Embryonic facial prominence (tissue), 1 donor: ENCODE measurements around the gene TSPAN32.
"Not testable (repeated sequence)": the region's sequence is repeated elsewhere in the genome, so short reads cannot be mapped to it uniquely, and the experiment has no call there.

Source experiments
- DNase-seq: peaks from one replicate; pipeline ENCODE4 v3.0.0-alpha.2; 2016; ENCODE audit errors: extremely low spot score

TSPAN32 gene

DNA sequence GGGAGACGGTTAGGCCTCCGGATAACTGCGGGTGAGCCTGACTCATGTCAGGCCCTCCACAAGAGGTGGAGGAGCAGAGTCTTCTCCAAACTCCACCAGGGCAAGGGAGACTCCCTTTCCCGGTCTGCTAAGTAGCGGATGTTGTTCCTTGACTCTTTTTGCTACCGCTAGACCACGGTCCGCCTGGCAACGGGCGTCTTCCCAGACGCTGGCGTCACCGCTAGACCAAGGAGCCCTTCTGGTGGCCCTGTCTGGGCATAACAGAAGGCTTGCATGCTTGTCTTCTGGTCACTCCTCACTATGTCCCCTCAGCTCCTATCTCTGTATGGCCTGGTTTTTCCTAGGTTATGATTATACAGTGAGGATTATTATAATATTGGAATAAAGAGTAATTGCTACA lies 15.5 kb upstream of the TSPAN32 start:
- not testable (repeated sequence) for DNase-seq

DNA sequence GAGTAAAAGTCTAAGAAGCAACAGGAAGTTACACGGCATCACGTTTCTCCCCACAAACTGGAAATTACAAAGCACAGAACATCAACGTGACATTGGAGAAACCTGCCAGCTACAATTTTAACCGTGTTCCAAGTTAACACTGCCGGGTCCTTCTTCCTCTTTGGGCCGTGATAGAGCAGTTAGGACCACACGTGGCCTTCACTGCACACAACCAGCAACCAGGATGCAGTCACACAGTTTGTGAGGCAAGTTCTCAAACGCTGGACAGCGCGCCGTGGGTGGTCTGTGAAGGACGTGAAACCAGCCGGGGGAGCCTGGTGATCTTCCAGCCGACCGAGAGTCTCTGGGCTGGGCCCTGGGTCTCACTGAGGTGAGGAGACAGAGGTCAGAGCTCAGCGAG lies 14.7 kb upstream of the TSPAN32 start:
- DNase-seq = no peak

DNA sequence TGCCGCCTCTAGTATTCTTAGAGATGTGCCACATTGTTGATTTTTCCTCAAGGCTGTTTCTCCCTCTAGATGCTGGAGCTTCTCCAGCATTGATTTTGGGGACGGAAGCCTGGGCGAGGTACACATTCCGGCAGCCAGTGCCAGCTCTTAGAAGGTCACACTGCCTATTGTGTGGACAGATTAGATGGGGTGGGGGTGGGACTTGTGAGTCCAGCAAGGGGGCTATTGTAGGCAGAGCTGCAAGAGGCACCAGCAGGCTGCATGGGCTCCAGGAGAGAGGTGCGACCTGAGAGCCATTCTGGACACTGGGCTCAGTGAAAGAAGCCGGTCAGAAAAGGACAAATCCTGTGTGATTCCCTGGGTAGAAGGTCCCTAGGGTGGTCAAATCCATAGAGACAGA lies 12.5 kb upstream of the TSPAN32 start:
- no peak for DNase-seq

DNA sequence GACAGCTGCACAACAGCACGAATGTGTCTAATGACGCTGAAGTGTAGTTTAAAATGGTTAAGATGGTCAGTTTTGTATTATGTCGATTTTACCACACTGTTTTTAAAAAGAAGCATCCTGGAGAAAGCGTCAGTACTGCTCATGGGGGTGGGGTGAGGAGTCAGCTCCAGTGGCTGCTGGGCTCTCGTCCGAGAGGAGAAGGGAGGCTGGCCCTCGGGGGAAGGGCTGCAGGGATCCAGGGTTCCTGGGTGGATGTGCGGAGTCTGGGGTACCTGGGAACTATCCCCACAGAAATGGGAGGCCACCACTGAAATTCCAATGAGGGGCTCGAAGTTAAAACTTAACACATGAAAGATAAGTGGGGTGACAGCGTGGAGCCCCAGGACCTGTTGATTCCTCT lies 12.0 kb upstream of the TSPAN32 start:
- no peak for DNase-seq

DNA sequence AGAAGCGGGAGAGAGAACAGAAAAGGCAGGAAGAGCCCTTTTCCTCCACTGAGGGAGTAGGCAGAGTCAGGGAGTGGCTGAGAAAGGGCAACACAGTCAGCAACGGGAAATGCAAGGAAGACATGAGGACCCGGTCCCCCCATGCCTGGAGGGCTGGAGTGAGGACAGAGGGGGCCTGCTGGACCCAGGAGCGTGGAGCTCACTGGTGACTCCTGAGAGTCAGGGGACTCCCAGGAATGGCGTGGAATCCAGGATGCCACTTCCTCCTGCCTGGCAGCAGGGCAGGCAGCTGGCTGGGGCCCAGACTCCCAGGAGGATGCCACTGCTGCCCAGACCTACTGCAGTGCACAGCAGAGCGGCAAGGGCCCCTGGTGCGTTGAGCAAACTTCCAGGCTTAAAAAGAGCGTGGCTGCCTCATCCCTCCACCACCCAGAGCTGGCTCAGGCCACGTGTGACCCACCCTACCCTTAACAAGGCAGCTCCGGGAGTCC lies 11.4 kb upstream of the TSPAN32 start:
- DNase-seq = no peak

DNA sequence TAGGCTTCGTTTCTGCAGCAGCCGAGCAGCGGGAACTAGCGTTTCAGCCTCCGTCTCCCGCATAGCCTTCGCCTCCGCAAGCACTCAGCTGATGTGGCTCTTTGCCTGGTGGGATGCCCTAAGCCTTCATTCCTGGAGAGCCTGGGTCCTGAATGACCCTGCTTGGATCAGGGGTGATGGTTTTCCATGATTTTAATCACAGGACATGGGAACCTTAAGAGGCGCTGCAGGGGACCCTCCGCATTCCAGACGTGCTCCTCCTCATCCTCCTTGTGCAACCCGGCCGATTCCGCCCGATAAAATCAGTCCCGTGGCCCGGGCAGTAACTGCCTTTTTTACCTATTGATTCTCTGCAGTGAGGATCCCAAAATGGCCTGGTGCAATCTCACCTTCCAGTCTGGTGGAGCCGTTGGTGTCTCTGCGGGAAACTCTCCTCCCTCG lies 8.3 kb upstream of the TSPAN32 start:
- DNase-seq = no peak

DNA sequence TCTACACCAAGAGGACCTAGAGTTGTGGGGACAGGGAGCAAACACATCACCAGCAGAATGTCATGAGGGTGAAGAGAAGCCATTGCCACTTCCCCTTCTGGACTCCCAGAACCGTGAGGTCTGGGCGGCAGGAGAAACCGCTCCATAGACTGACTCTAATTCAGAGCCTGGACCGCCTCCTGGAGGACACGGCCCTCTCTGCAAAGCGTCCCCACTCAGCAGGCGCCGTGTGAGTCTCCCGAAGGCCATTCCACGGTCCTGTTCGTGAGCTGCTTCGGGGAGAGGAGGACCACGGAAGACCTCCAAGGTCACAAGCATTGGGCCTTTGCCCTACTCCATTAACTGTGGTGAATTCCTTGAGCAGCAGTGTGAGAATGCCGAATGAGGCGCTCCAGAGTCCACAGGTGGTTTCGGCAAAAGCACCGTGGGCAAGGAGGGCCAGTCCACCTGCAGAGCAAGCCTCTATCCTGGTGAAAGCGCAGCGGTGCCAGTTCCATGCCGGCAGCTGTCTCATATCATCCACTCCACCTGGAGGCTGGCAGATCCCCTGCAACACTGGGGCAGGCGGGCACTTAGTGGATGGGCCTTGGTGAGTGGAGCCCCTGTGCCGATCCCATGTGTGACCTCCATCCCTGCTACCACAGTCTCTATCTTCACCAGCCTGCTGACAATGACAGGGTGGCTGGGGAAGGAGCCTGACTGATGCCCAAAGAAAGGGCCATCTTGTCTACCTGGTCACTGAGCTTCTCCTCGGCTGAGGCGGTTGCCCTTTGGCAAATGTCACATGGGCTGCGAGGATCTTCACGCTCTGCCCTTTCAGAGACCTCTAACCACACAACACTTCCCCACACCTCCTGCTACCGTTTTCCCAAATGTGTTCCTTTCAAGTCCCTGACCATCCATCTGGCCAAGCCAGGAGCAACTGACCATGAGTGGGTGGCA lies 7.6 kb upstream of the TSPAN32 start:
- DNase-seq = no peak

DNA sequence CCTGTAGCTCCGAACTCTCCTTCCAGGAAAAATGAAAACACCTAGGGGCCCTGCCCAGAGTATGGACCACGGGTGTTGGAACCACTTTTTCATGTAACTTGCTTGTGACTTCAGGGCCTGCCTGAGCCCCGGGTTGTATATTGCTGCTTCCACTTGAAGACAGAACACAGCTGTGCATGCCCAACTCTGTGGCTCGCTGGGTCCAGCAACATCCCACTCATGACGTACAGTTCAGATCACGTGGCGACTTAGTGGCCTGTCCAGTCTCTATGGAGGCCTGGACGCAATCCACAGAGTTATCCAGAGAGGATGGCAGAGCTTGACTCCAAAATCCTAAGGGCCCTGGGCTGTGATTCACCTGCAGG lies 6.9 kb upstream of the TSPAN32 start:
- DNase-seq = no peak

DNA sequence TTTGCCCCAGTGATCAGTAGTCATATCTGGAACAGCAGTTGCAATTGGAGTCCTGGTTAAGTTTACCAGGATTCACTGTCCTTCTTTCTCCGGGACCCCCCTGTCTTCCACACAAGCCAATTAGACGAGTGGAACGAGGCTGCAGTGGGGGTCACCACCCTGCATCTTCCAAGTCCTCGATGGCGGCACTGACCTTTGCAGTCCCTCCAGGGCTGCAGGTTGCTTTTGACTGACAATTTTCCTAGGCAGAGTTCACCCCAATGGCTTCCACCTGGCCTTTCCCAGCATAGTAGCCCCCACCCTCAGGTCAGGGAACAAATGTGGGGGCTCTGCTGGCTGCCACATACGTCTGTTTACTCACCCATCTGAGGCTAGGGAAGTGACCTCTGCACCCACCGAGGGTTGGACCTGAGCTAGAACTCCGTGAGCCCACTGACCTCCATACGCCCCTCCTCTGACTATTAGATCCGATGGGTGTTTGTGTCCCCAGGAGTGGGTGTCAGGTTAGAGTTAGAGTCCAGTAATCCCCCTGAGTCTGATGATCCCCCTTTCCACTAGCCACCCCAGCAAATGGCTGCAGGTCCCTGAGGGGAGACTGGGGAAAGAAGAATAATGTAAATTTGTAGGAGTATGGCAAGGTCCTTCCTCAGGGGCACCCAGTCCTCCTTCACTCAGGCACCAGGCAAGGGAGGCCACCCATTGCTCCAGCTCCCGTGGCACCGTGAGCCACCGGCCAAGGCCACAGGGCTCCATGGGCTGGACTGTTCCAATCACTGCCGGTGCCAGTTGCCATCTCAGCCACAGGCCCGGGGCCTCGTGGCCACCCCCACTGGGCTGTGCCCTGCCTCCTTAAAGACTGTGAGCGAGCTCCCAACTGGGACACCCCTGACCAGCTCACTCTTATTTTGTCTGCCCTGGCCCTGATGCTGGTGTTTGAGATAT lies 5.6 kb upstream of the TSPAN32 start:
- no peak for DNase-seq

DNA sequence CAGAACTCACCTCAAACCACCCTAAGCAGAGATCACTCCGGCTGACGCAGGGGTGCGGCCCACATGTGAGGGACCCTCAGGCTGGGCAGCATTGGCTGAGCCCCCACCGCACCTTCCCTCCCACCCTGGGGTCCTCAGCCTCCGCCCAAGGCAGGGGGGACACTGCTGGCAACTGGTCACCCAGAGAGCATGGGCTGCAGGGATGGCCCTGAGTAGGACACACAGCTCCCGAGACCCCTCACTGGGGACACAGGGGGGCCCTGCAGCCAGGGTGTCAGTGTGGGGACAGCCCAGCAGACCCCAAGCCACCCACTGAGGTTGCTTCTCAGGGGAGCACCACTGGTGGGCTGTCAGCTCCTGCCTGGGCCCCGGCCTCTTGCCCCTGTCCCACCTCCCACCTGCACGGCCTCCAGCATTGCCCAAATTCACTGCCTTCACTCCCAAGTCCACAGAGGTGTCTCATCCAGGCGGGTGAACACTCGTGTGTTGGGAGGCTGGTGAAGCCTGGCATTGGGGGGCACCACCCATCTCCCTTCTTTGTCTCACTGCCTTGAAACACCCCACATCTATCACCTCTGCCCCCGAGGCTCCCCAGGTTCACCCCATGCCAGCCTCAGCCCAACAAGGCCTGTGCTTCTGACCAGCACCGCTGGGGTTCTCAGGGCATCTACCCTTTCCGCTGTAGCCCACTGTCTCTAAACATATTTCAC lies 4.7 kb upstream of the TSPAN32 start:
- no peak for DNase-seq

DNA sequence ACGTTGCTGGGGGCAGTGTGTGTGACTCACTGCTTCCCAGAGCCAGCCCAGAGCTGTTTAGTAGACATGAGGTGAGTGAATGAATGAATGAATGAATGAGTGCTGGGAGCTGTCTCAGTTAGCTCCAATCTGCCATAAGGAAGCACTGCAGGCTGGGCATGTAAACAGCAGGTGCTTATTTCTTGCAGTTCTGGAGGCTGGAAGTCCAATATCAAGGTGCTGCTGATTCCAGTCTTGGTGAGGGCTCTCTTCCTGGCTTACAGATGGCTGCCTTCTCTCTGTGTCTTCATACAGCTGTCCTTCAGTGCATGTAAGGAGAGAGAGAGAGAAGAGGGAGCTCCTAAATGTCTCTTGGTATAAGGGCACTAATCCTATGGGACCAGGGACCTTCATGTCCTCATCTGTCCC lies 4.2 kb upstream of the TSPAN32 start:
- DNase-seq = no peak

DNA sequence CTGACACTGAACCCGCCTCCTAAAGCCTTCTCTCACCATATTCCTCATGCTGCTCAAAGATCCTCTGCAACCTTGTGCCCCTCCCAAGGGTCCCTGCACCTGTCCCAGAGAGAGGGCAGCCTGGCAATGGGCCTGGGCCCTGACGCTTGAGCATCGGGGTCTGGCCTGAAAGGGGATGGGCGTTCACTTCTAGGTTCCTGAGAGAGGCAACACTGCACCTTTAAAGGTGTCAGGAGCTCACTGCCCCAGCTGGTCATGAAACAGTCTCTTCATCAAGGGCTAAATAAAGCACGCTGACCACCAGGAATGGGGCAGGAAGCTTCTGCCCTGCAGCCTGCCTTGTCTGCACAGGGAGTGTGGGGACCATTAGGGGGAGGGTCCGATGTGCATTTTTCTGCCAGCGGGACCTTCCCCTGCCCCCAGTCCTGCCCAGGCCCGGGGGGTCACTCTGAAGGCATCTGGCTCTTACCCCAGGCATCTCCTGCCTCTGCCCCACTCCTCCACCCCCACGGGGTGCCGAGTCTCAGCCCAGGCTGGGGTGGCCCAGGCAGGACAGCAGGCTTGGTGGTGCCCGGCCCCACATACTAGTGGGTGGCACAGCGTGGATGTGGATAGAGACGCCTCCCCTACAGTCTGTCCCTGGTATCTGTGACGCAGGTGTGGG lies 3.5 kb upstream of the TSPAN32 start:
- DNase-seq = no peak

DNA sequence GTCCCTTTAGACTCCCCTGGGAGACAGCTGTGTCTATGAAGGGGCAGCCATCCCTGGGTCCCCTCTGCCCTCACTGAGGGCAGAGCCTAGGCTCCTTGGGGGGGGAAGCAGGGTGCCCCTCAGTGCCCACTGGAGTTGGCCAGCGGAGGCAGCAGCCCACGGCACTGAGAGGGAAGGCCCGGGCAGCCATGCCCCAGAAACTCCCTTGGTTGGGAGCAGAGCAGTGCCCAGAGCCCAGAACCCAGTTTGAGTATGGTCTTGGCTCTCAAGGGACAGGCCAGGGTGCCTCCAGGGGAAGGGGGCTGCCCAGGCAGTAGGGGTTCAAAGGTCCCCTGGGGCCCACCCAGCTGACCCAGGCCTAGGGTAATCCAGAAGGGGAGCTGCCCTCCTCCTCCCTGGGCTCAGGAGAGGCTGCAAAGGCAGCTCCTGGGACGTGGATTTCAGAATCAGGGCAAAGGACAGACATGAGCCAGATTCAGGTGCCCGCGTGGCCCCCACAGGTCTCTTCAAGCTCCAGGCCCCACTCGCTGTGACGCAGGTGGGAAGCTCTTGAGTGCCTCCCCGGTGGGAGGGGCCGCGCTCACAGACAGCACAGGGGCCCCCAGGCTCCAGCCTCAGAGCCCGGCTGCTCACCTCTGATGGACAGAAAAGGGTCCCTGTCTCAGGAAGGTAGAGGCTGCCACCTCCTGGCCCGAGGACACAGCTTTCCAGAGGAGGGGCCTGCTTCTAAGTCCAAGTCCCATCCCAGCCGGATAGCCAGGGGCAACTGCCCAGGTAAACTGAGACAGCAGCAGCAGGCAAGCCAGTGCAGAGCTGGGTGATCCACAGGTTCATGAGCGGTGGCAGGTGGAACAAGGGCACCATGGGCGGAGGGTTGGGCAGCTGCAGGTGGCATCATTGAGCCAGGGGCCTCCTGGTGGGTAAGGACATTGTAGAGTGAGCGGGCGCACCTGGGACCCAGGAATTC lies 2.7 kb upstream of the TSPAN32 start:
- DNase-seq = no peak

DNA sequence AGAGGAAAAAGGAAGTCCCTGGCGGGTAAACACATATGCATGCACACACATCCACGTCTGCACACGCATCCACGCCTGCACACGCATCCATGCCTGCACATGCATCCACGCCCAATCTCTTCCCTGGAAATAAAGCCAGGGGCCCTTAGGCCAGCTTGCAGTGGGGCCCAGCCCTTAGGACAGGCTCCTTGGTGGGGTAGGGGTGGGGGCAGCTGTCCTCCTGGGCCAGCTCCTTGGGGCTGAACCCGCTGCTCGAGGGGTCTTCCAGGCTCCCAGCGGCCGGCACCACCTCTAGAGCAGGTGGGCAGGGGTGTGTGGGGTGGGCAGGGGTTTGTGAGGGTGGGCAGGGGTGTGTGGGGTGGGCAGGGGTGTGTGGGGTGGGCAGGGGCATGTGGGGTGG lies 2.0 kb upstream of the TSPAN32 start:
- DNase-seq = no peak

DNA sequence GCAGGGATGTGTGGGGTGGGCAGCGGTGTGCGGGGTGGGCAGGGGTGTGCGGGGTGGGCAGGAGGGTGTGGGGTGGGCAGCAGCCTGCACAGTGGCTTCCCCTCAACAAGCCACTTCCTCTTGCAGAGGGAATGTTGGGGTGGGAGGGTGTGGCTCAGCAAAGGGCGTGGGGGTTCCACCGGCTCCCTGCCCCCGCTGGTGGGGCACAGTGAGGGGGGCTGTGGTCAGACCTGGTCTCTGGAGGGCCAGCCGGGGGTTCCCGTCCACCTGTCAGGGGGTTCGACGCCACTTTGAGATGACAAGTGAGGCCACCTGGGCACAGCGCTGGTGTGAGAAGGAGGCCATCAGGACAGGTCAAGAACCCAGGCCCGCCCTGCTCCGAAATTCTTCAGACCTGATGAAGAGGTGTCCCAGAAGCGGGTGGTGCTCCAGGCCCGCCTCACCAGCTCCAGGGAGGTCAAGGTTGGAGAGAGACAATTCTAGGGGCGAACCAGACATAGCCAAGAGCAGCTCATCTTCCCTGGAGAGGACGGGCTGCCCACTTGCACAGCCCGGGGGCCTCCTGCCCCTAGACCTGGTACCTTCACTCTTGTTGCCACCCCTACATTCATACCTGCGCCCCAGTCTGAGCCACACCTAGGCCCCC lies 1.4 kb upstream of the TSPAN32 start:
- DNase-seq = no peak

DNA sequence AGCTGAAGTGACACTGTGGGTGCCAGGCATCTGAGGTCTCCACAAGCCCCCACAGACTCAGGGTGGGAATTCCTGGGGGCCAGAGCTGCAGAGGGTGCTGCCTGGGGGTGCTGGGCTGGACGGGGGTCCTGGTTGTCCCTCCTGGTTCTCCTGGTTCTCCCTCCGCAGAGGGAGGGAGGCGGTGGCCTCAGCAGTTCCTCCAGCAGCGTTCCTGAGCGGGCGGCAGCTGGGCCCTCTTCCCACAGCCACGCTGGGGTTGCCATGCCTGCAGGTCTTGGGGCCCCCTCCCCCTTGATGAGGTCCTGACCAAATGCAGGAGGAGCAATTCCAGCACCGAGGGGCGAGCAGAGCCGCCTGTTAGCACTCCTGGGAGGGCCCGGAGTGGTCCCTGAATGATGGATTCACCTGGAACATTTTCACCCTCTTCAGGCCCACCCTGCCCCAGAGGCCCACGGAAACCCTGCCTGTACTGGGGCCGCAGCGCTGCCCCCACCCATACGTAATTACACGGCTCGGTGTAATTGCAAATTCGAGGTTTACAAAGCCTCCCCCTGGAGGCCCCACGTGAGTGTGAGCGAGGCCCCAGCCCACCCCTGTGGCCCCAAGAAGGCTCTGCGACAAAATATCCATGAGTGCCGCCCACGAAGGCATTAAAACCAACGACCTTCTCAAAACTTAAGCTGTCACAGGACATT lies 730 bp upstream of the TSPAN32 start:
- no peak for DNase-seq

DNA sequence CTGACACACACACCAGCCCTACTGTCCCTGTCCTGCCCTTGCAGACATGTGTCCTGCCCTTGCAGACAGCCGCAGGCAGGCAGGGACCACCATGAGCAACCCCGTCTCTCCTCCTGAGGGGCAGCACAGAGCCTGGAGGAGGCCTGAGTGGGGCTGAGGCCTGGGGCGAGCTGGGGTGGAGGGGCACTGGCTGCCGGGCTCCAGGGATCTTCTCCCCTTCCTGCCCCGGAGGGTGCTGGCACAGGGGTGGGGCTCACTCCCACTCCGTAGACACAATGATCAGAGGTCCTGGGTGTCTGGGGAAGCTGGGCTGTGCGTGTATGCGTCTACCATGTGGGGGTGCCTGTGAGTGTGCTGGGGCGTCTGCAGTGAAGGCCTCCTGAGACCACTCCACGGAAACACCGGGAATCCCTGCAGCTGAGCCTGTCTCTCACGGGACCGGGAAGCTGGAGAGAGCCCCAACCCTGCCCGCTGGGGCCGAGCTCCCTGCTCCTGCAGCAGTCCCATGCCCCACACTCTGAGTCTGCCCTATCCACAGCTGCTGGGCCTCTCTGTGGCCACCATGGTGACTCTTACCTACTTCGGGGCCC lies 588 bp downstream of the TSPAN32 start:
- no peak for DNase-seq

DNA sequence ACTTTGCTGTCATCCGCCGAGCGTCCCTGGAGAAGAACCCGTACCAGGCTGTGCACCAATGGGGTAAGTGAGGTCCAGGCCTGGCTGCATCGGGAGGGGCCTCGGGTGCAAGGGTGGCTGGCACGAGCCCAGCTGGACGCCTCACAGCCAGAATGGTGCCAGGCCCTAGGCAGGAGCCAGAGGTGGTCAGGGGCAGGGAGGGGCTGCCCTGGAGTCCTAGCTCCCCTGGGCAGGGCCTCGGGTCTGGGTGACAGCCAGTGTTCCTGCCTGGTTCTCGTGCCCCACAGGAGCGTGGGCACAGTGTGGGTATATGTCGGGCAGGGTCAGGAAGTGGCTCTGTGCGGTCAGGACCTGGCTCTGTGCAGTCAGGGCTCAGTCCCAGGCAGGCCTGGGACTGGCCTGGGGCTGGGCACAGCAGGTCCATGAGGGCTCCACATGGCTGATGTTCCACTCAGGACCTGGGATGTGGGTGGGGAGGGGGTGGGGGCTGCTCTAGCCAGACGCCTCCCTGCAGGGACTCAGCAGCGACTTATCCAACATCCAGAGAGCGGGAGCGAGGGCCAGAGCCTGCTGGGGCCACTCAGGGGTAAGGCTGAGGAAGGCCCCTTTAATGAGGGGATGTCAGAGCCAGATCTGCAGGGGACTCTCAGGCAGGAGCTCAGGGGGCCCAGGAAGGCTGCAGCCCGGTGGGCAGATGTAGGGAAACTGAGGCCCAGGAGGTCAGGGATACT lies 1.2 kb downstream of the TSPAN32 start:
- no peak for DNase-seq
